Kidney epithelial cell (primary cell): Measurements from ENCODE around the gene CENPS. TPM values are rescaled to one million over a fixed set of nuclear protein-coding genes. Genes with fewer than 3 reads are reported as not detected.

ENCODE experiments used
- DNase-seq: peaks from one replicate; pipeline ENCODE4 v3.0.0-alpha.2; 2010; ENCODE audit warnings: low read depth
- H3K27me3 ChIP-seq: 2 replicates; pipeline ENCODE4 v1.6.0; 2011; ENCODE audit warnings: low read length; ENCODE audit not compliant: control insufficient read depth, insufficient read depth
- H3K36me3 ChIP-seq: 2 replicates; pipeline ENCODE4 v1.5.1; 2011; ENCODE audit warnings: low read length; ENCODE audit not compliant: control insufficient read depth, insufficient read depth
- H3K4me3 ChIP-seq: 2 replicates; pipeline ENCODE4 v1.5.1; 2011; ENCODE audit warnings: low read depth, mild to moderate bottlenecking, control low read depth, low read length
- CTCF ChIP-seq: IDR thresholded peaks from 2 replicates; pipeline ENCODE4 v1.5.1; 2011; ENCODE audit warnings: mild to moderate bottlenecking, moderate library complexity, low read length, control low read depth, inconsistent platforms; ENCODE audit not compliant: insufficient read depth, poor library complexity, severe bottlenecking
- total RNA-seq: library from RNA; depleted of rRNA; stranded (reverse); fragments of >200 nt; gene quantifications from 2 replicates; pipeline ENCODE4 v1.2.3, GENCODE V29; 2015

Gene CENPS
- 6.6 and 8.5 TPM in 2 replicates for total RNA-seq

GRCh38 chr1:10430216-10431069, at the start of gene CENPS:
Gene CENPS (plus strand): TSS chr1:10430433. CDS start chr1:10430518, 85 bp downstream.
- DNase-seq: peak; percentile 48
- peak; percentile 69 for TF ChIP-seq CTCF

GRCh38 chr1:10380594-10381275, 49.5 kb upstream of the CENPS start:
- peak; percentile 55 for DNase-seq
- Histone ChIP-seq H3K36me3 (no peaks in the 10 kb centered on the region), H3K27me3 (no peaks in the 10 kb centered on the region), H3K4me3 (no peak overlapping the region)
- no peak for TF ChIP-seq CTCF

More at GRCh38 chr1:10430216-10431069, at the start of gene CENPS:
- peak within 1 kb of the TSS; percentile 68 for H3K4me3 ChIP-seq
- no peaks in the 10 kb centered on the region for H3K36me3 ChIP-seq
- H3K27me3 ChIP-seq: no peaks in the 10 kb centered on the region

- Histone ChIP-seq H3K36me3 (no peaks in the 10 kb centered on the region), H3K4me3 (no peak overlapping the region), H3K27me3 (no peaks in the 10 kb centered on the region)
- no peak for TF ChIP-seq CTCF
- DNase-seq: no peak
Measured at GRCh38 chr1:10383630-10384029, 46.6 kb upstream of the CENPS start.

GRCh38 chr1:10384219-10384618, 46.0 kb upstream of the CENPS start:
- Histone ChIP-seq H3K27me3 (no peaks in the 10 kb centered on the region), H3K4me3 (no peak overlapping the region), H3K36me3 (no peaks in the 10 kb centered on the region)
- no peak for DNase-seq
- TF ChIP-seq CTCF: no peak

- no peaks in the 10 kb centered on the region for H3K27me3 ChIP-seq
- TF ChIP-seq CTCF: no peak
Measured at GRCh38 chr1:10386761-10387676, 43.2 kb upstream of the CENPS start.

More at GRCh38 chr1:10386761-10387676, 43.2 kb upstream of the CENPS start:
- H3K4me3 ChIP-seq: no peak overlapping the region
- DNase-seq: no peak
- H3K36me3 ChIP-seq: no peaks in the 10 kb centered on the region
